NB4 (cell line): ENCODE measurements around the gene OTUB1.
A peak's percentile ranks its signal among the peaks of the same experiment; 100 is the strongest.

Experiments used
- CTCF ChIP-seq: IDR thresholded peaks from one replicate; pipeline ENCODE4 v1.5.1; 2012; ENCODE audit warnings: low read depth, low read length
- MAX ChIP-seq: IDR thresholded peaks from 2 replicates; pipeline ENCODE4 v1.6.1; 2011; ENCODE audit warnings: low read depth, low read length
- MYC ChIP-seq: IDR thresholded peaks from 2 replicates; pipeline ENCODE4 v1.6.1; 2011; ENCODE audit warnings: low read depth, low read length
- POLR2A ChIP-seq: IDR thresholded peaks from 2 replicates; pipeline ENCODE4 v1.6.1; 2011; ENCODE audit warnings: mild to moderate bottlenecking; ENCODE audit not compliant: insufficient read length; ENCODE audit errors: extremely low read depth

- TF ChIP-seq POLR2A (no peak), CTCF (no peak), MAX (0 out of 2 replicates have a peak, but pooled peaks have one; percentile 27), MYC (no peak)
Measured at GRCh38 chr11:63993993-63994392, 7.8 kb downstream of the OTUB1 start.
